Measurements from ENCODE around the gene OR4D1.
"Not testable (repeated sequence)": the region's sequence is repeated elsewhere in the genome, so short reads cannot be mapped to it uniquely, and the experiment has no call there.

DNA sequence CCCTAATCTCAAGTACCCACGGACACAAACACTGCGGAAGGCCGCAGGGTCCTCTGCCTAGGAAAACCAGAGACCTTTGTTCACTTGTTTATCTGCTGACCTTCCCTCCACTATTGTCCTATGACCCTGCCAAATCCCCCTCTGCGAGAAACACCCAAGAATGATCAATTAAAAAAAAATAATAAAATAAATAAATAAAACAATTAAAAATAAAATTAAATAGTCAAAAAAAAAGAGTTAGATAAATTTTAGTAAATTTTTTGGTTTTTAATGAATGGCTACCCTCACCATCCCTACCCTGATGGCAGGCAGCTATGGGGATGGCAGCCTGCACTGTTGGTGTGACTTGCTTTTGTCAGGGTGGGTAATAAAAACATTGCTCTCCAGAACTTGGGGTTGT, 4.8 kb upstream of the OR4D1 start:
- TF ChIP-seq, protein P1, sequence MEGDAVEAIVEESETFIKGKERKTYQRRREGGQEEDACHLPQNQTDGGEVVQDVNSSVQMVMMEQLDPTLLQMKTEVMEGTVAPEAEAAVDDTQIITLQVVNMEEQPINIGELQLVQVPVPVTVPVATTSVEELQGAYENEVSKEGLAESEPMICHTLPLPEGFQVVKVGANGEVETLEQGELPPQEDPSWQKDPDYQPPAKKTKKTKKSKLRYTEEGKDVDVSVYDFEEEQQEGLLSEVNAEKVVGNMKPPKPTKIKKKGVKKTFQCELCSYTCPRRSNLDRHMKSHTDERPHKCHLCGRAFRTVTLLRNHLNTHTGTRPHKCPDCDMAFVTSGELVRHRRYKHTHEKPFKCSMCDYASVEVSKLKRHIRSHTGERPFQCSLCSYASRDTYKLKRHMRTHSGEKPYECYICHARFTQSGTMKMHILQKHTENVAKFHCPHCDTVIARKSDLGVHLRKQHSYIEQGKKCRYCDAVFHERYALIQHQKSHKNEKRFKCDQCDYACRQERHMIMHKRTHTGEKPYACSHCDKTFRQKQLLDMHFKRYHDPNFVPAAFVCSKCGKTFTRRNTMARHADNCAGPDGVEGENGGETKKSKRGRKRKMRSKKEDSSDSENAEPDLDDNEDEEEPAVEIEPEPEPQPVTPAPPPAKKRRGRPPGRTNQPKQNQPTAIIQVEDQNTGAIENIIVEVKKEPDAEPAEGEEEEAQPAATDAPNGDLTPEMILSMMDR (IDR thresholded peaks at IDR 0.05; ENCODE audit: insufficient read depth, low read depth, low read length) = not testable (repeated sequence)
- not testable (repeated sequence) for TF ChIP-seq EZH2 (IDR thresholded peaks at IDR 0.05; ENCODE audit: insufficient read depth, low read length)
